K562 (cell line): ENCODE results near the gene GSTO2. TPM values are rescaled to one million over a fixed set of nuclear protein-coding genes. Genes with fewer than 3 reads are reported as not detected.

Source experiments
- CHD2 ChIP-seq: IDR thresholded peaks from 2 replicates; pipeline ENCODE4 v1.6.1; 2011; ENCODE audit warnings: low read depth, low read length
- CHD4 ChIP-seq: fragments of 200-600 bp; sonication (generic); IDR thresholded peaks from 3 replicates; pipeline ENCODE4 v1.6.1; 2012; ENCODE audit warnings: low read depth, mild to moderate bottlenecking, mixed read lengths, low read length, inconsistent platforms; ENCODE audit not compliant: insufficient read depth, insufficient replicate concordance, poor library complexity, severe bottlenecking
- CREBBP ChIP-seq: IDR thresholded peaks from one replicate; pipeline ENCODE4 v1.6.1; 2012; ENCODE audit warnings: low read depth, mild to moderate bottlenecking, control low read depth, inconsistent platforms, low read length
- FOXP1 ChIP-seq: sonication (generic); formaldehyde crosslinking; IDR thresholded peaks from 2 replicates; pipeline ENCODE4 v1.8.0; 2022; ENCODE audit warnings: mild to moderate bottlenecking, missing genetic modification reagents
- HDGF ChIP-seq: fragments of 450-650 bp; IDR thresholded peaks from 2 replicates; pipeline ENCODE4 v1.6.1; 2016
- HINFP ChIP-seq: fragments of 450-650 bp; conservative IDR thresholded peaks from 2 replicates; pipeline ENCODE4 v1.6.1; 2016; ENCODE audit warnings: missing genetic modification characterization, low read depth, mild to moderate bottlenecking, control low read depth, missing compliant biosample characterization
- HIVEP1 ChIP-seq: fragments of 250-450 bp; sonication (Bioruptor Pico); IDR thresholded peaks from 2 replicates; pipeline ENCODE4 v1.4.0; 2020; ENCODE audit warnings: mild to moderate bottlenecking
- HMG20A ChIP-seq: fragments of 450-650 bp; formaldehyde crosslinking; conservative IDR thresholded peaks from 2 replicates; pipeline ENCODE4 v1.4.0; 2020; ENCODE audit warnings: mild to moderate bottlenecking, mixed read lengths
- HMGN3 ChIP-seq: IDR thresholded peaks from 2 replicates; pipeline ENCODE4 v1.6.1; 2011; ENCODE audit warnings: borderline replicate concordance, low read depth, mild to moderate bottlenecking, mixed read lengths, low read length; ENCODE audit not compliant: insufficient read length; ENCODE audit errors: extremely low read depth
- NONO ChIP-seq, 2 experiments: fragments of 200-400 bp in 1 of 2; fragments of 450-650 bp in 1 of 2; formaldehyde crosslinking in 1 of 2; IDR thresholded peaks; 2 replicates each; pipeline ENCODE4 v1.6.1; 2017; ENCODE audit warnings: low read depth in 2 of 2, mild to moderate bottlenecking in 2 of 2, moderate library complexity in 2 of 2, low read length in 1 of 2
- NR4A1 ChIP-seq, 2 experiments: fragments of 250-450 bp in 1 of 2; fragments of 450-650 bp in 1 of 2; sonication (Bioruptor Pico) in 1 of 2; IDR thresholded peaks; 2 replicates each; pipeline versions ENCODE4 v1.4.0 to v1.6.1; 2016 to 2020; ENCODE audit warnings: mild to moderate bottlenecking in 2 of 2, missing compliant biosample characterization in 1 of 2, missing genetic modification characterization in 1 of 2, moderate library complexity in 1 of 2
- NUFIP1 ChIP-seq: fragments of 450-650 bp; IDR thresholded peaks from 2 replicates; pipeline ENCODE4 v1.6.1; 2018; ENCODE audit not compliant: partially characterized antibody
- PRPF4 ChIP-seq: fragments of 200-400 bp; formaldehyde crosslinking; IDR thresholded peaks from one replicate; pipeline ENCODE4 v1.6.1; 2017; ENCODE audit warnings: low read length, low read depth, mild to moderate bottlenecking; ENCODE audit not compliant: insufficient read depth, poor library complexity, severe bottlenecking
- RAD21 ChIP-seq, 2 experiments: fragments of 250-450 bp in 1 of 2; fragments of 450-650 bp in 1 of 2; sonication (Bioruptor Pico) in 1 of 2; formaldehyde crosslinking in 1 of 2; IDR thresholded peaks in 1 of 2; conservative IDR thresholded peaks in 1 of 2; 2 replicates each; pipeline versions ENCODE4 v1.4.0 to v1.8.0; 2020 to 2022; ENCODE audit warnings: mild to moderate bottlenecking in 2 of 2, moderate library complexity in 1 of 2
- RBM25 ChIP-seq: fragments of 200-400 bp; formaldehyde crosslinking; IDR thresholded peaks from 2 replicates; pipeline ENCODE4 v1.6.1; 2018; ENCODE audit warnings: low read length, low read depth, moderate library complexity; ENCODE audit not compliant: severe bottlenecking
- TOE1 ChIP-seq, 2 experiments: fragments of 450-650 bp in 1 of 2; sonication (generic) in 1 of 2; formaldehyde crosslinking in 1 of 2; IDR thresholded peaks; 2 replicates each; pipeline versions ENCODE4 v1.7.1 to v1.8.0; 2016 to 2022; ENCODE audit warnings: borderline replicate concordance in 2 of 2, mild to moderate bottlenecking in 2 of 2, antibody characterized with exemption in 1 of 2, inconsistent platforms in 1 of 2, low read depth in 1 of 2, missing genetic modification reagents in 1 of 2, moderate library complexity in 1 of 2
- ZEB2 ChIP-seq: fragments of 450-650 bp; IDR thresholded peaks from 2 replicates; pipeline ENCODE4 v1.6.1; 2016
- ZNF232 ChIP-seq: sonication (generic); formaldehyde crosslinking; IDR thresholded peaks from 2 replicates; pipeline ENCODE4 v1.8.0; 2022; ENCODE audit warnings: mild to moderate bottlenecking, missing genetic modification reagents
- ZNF316 ChIP-seq: fragments of 450-650 bp; IDR thresholded peaks from 2 replicates; pipeline ENCODE4 v1.6.1; 2016
- ZNF384 ChIP-seq: IDR thresholded peaks from 2 replicates; pipeline ENCODE4 v1.6.1; 2012; ENCODE audit warnings: low read depth, low read length, improper control_type of control experiment
- ZNF75A ChIP-seq: fragments of 450-650 bp; formaldehyde crosslinking; IDR thresholded peaks from 2 replicates; pipeline ENCODE4 v1.4.0; 2020; ENCODE audit warnings: mild to moderate bottlenecking
- polyA plus RNA-seq, 8 experiments: library from polyadenylated mRNA; depleted of rRNA in 4 of 8; stranded (reverse) in 5 of 8; unstranded in 3 of 8; fragments of >200 nt; fragmentation: Nextera tagmentation in 2 of 8; fragmentation: Illumina TruSeq in 1 of 8; extraction: Ambion mirVana in 2 of 8; extraction: Trizol in 1 of 8; gene quantifications; 2 replicates each; pipeline versions ENCODE4 v1.2.1 to v1.2.3, GENCODE V29; 2011 to 2014; ENCODE audit warnings: inconsistent platforms in 1 of 8, missing spikeins in 1 of 8
- total RNA-seq, 7 experiments: library from RNA; depleted of rRNA in 6 of 7; stranded (reverse); fragments of >200 nt in 6 of 7; fragmentation: Illumina TruSeq in 2 of 7; extraction: Trizol in 2 of 7; gene quantifications; 2 replicates each; pipeline versions ENCODE4 v1.2.1 to v1.2.3, GENCODE V29; 2011 to 2021; ENCODE audit warnings: low replicate concordance in 1 of 7
- TF ChIP-seq, protein P1 (sequence below): IDR thresholded peaks from 2 replicates; pipeline ENCODE4 v1.6.1; 2016; ENCODE audit warnings: missing genetic modification characterization, missing compliant biosample characterization
- TF ChIP-seq, protein P2 (sequence below): fragments of 450-650 bp; IDR thresholded peaks from 2 replicates; pipeline ENCODE4 v1.6.1; 2016; ENCODE audit warnings: low read depth, mild to moderate bottlenecking, moderate library complexity

Gene GSTO2
- total and polyA plus RNA-seq, 9 of the 15 experiments (the other 6 are each of a cell fraction or from before 2014, with no cell fraction given), result 0.18 to 1.8 (median 0.90) TPM

- TF ChIP-seq HINFP (peak; percentile 92), FOXP1 (no peak), PRPF4 (no peak), HDGF (no peak), HIVEP1 (CRISPR knock-in tag) (no peak), ZNF232 (CRISPR knock-in tag) (no peak), HMG20A (CRISPR knock-in tag) (no peak), HMGN3 (peak; percentile 32), NUFIP1 (no peak), NONO (IDR thresholded peaks at IDR 0.05; ENCODE audit: low read depth in 2 of 2, low read length in 1 of 2) (peak in 1 of 2 experiments; percentile 96; a peak in 2 of 4 replicates), RAD21 (CRISPR knock-in tag; conservative IDR thresholded peaks at IDR 0.05 in 1 of 2, IDR thresholded peaks at IDR 0.05 in 1 of 2) (peak; percentile 26 to 48; a peak in 3 of 4 replicates), ZNF75A (CRISPR knock-in tag) (no peak), CREBBP (no peak), NR4A1 (CRISPR knock-in tag; IDR thresholded peaks at IDR 0.05) (no peak), NR4A1 (tag; IDR thresholded peaks at IDR 0.05) (no peak), CHD2 (no peak), ZEB2 (peak; percentile 48; the same call in 1 of the 2 replicates), RBM25 (no peak), TOE1 (IDR thresholded peaks at IDR 0.05; ENCODE audit: borderline replicate concordance) (peak; percentile 77; the same call in 1 of the 2 replicates), TOE1 (CRISPR knock-in tag; IDR thresholded peaks at IDR 0.05; ENCODE audit: borderline replicate concordance, low read depth) (no peak), ZNF384 (no peak), CHD4 (no peak), ZNF316 (no peak)
- TF ChIP-seq, protein P1, sequence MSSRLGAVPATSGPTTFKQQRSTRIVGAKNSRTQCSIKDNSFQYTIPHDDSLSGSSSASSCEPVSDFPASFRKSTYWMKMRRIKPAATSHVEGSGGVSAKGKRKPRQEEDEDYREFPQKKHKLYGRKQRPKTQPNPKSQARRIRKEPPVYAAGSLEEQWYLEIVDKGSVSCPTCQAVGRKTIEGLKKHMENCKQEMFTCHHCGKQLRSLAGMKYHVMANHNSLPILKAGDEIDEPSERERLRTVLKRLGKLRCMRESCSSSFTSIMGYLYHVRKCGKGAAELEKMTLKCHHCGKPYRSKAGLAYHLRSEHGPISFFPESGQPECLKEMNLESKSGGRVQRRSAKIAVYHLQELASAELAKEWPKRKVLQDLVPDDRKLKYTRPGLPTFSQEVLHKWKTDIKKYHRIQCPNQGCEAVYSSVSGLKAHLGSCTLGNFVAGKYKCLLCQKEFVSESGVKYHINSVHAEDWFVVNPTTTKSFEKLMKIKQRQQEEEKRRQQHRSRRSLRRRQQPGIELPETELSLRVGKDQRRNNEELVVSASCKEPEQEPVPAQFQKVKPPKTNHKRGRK (tag), result no peak
- TF ChIP-seq, protein P2, sequence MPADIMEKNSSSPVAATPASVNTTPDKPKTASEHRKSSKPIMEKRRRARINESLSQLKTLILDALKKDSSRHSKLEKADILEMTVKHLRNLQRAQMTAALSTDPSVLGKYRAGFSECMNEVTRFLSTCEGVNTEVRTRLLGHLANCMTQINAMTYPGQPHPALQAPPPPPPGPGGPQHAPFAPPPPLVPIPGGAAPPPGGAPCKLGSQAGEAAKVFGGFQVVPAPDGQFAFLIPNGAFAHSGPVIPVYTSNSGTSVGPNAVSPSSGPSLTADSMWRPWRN, result no peak
Measured at GRCh38 chr10:104274762-104275721, 6.1 kb downstream of the GSTO2 start (continued).
